Activated T-cell treated with anti-CD3 and anti-CD28 coated beads for 48 hours (primary cell): ENCODE results near the gene ABCC11.
"Not testable (repeated sequence)": the region's sequence is repeated elsewhere in the genome, so short reads cannot be mapped to it uniquely, and the experiment has no call there.

Source experiments
- DNase-seq: peaks from one replicate; pipeline ENCODE4 v3.0.0-alpha.2; 2020; ENCODE audit warnings: low read depth

Gene ABCC11

GRCh38 chr16:48246066-48246465 is 1.3 kb downstream of the ABCC11 start:
- DNase-seq, result no peak

GRCh38 chr16:48244863-48245195 is 2.5 kb downstream of the ABCC11 start:
- DNase-seq, result no peak

GRCh38 chr16:48244080-48244862 is 3.1 kb downstream of the ABCC11 start, which contains the start of gene LONP2:
TSS of gene LONP2 (plus strand) at chr16:48244300. CDS start at chr16:48244389, 89 bp downstream.
- peak; percentile 92 for DNase-seq

- DNase-seq, result not testable (repeated sequence)
Measured at GRCh38 chr16:48240147-48240546, 7.2 kb downstream of the ABCC11 start.

- DNase-seq, result no peak
Measured at GRCh38 chr16:48236286-48236685, 11.1 kb downstream of the ABCC11 start.

- no peak for DNase-seq
Measured at GRCh38 chr16:48235556-48236136, 11.7 kb downstream of the ABCC11 start.

GRCh38 chr16:48235058-48235555 is 12.2 kb downstream of the ABCC11 start:
- no peak for DNase-seq

GRCh38 chr16:48234630-48235029 is 12.7 kb downstream of the ABCC11 start:
- no peak for DNase-seq

GRCh38 chr16:48232493-48233040 is 14.8 kb downstream of the ABCC11 start:
- no peak for DNase-seq

GRCh38 chr16:48231727-48232492 is 15.4 kb downstream of the ABCC11 start:
- peak; percentile 23 for DNase-seq

- no peak for DNase-seq
Measured at GRCh38 chr16:48225456-48225855, 21.9 kb downstream of the ABCC11 start.

GRCh38 chr16:48223490-48223889 is 23.8 kb downstream of the ABCC11 start:
- no peak for DNase-seq

- no peak for DNase-seq
Measured at GRCh38 chr16:48220891-48221290, 26.4 kb downstream of the ABCC11 start.

GRCh38 chr16:48218473-48218872 is 28.9 kb downstream of the ABCC11 start:
- DNase-seq, result no peak

- DNase-seq, result no peak
Measured at GRCh38 chr16:48217708-48218107, 29.6 kb downstream of the ABCC11 start.

GRCh38 chr16:48215738-48216137 is 31.6 kb downstream of the ABCC11 start:
- DNase-seq, result no peak

- DNase-seq, result no peak
Measured at GRCh38 chr16:48212033-48212432, 35.3 kb downstream of the ABCC11 start.

GRCh38 chr16:48210747-48211146 is 36.6 kb downstream of the ABCC11 start:
- no peak for DNase-seq

GRCh38 chr16:48206594-48207242 is 40.6 kb downstream of the ABCC11 start:
- no peak for DNase-seq

- no peak for DNase-seq
Measured at GRCh38 chr16:48204825-48205151, 42.6 kb downstream of the ABCC11 start.

GRCh38 chr16:48203974-48204824 is 43.1 kb downstream of the ABCC11 start:
- no peak for DNase-seq
